ENCODE data around the gene MCF2L. TPM values are rescaled to one million over a fixed set of nuclear protein-coding genes. Genes with fewer than 3 reads are reported as not detected.
A peak's percentile ranks its signal among the peaks of the same experiment; 100 is the strongest.
"Not testable (repeated sequence)": the region's sequence is repeated elsewhere in the genome, so short reads cannot be mapped to it uniquely, and the experiment has no call there.

MCF2L gene
- total RNA-seq (2014; rRNA removed; shearing (Covaris generic)): 4.5 and 13.1 TPM in 2 replicates

GRCh38 chr13:112968910-112969691 is at the start of gene MCF2L:
Gene MCF2L (plus strand): TSS chr13:112969214. CDS start chr13:112969380, 166 bp downstream.
- DNase-seq (ENCODE audit: low spot score): no peak

GRCh38 chr13:112923962-112924361 is 45.1 kb upstream of the MCF2L start:
- no peak for DNase-seq (ENCODE audit: low spot score)

GRCh38 chr13:112924365-112924764 is 44.6 kb upstream of the MCF2L start:
- no peak for DNase-seq (ENCODE audit: low spot score)

- no peak for DNase-seq (ENCODE audit: low spot score)
Observed at GRCh38 chr13:112926003-112926402, 43.0 kb upstream of the MCF2L start.

DNA sequence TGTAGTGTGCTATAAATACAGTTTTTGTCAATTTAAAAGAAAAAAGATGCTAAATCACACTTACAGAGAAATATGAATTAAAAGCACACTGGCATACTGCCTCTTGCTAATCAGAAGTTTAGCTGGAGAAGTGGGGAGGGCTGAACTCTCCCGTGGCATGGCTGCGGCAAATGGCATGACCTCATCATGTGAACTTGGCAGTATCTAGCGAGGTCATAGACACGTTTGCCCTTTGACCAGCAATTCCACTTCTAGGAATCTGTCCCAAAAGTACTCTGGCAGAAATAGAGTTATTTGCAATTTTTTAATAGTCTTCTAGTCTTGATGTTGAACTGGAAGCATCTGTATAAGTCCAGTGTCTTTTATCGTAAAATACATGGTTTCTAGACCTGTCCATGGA is 42.0 kb upstream of the MCF2L start:
- no peak for DNase-seq (ENCODE audit: low spot score)

- no peak for DNase-seq (ENCODE audit: low spot score)
Observed at GRCh38 chr13:112928020-112928971, 40.7 kb upstream of the MCF2L start.

GRCh38 chr13:112928972-112929782 is 39.8 kb upstream of the MCF2L start:
- no peak for DNase-seq (ENCODE audit: low spot score)

GRCh38 chr13:112929783-112930055 is 39.3 kb upstream of the MCF2L start:
- DNase-seq (ENCODE audit: low spot score): no peak

GRCh38 chr13:112930192-112930591 is 38.8 kb upstream of the MCF2L start:
- DNase-seq (ENCODE audit: low spot score): no peak

DNA sequence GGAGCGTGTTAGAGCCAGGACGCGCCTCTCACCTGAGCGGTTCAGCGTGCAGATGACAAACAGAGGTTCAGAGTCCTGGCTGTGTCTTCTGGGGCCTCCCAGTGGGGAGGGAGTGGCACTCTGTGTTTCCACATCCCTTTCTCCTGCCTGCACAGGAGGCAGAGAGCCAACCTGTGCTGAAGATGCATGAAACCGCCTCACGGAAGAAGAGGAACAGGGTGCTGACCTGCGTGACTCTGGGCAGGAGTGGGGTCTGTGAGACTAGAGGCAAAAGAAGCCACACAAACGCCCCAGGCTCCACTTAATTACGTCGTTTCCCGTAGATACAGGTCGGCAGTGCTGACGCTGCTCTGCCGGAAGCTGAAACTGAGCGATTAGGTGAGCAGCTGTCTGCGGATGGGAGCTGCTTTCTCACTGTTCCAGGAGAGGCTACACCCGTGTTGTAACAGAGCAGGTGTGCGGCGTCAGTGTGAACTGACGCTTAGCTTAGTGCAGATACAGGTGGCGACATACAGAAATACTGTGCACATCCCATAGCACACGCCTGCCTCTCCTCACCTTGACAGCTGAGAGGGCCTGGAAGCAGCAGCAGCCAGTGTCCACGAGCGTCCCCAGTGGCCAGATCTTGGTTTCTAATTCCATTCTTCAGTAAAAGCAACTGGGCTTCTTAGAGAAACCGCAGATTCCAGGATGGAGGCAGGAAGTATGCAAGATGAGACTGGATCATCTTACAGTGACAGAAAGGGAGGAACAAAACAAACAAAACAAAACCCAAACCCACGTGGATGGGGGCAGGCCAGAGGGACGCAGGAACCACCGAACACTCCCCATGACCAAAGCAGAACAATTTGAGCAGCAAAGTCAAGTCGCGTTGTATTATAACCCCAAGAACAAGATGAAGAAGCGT is 37.7 kb upstream of the MCF2L start:
- peak; percentile 77 for DNase-seq (ENCODE audit: low spot score)

DNA sequence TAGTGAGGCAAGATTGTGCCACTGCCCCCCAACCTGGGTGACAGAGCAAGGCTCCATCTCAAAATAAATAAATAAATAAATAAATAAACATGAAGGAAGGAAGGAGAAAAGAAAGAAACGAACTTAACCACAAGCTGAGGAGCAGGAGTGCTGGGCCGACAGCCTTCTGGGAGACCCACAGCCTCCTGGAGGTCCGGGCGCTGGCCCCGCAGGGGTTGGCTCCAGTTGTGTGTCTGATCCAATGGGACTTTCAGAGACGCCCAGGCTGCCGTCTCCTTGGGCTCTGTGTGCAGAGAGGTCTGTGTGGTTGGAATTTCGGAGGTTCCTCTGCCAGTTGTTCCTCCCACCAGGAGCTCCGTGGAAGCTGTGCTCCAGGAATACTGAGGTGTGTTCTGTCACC is 36.0 kb upstream of the MCF2L start:
- no peak for DNase-seq (ENCODE audit: low spot score)

- no peak for DNase-seq (ENCODE audit: low spot score)
Observed at GRCh38 chr13:112933649-112934048, 35.4 kb upstream of the MCF2L start.

GRCh38 chr13:112934078-112934477 is 34.9 kb upstream of the MCF2L start:
- no peak for DNase-seq (ENCODE audit: low spot score)

DNA sequence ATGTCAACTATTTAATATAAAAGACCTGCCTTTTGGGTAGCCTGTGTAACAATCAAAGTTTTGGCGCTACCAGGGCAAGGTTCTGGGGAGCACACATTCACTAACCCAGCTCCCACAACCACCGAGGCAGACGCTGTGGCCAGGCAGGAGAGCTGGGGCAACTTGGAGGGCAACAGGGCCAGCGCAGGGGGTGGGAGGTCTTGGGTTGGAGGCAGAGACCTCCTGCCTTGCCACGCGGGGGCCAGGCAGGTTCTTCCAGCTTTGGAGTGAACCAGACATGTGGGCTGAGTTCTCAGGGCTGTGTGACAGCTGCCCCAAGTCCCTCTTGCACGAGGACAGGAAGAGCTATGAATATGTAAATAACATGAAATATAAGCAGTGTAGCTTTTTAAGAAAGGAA is 30.3 kb upstream of the MCF2L start:
- DNase-seq (ENCODE audit: low spot score): no peak

GRCh38 chr13:112940236-112940635 is 28.8 kb upstream of the MCF2L start:
- DNase-seq (ENCODE audit: low spot score): no peak

DNA sequence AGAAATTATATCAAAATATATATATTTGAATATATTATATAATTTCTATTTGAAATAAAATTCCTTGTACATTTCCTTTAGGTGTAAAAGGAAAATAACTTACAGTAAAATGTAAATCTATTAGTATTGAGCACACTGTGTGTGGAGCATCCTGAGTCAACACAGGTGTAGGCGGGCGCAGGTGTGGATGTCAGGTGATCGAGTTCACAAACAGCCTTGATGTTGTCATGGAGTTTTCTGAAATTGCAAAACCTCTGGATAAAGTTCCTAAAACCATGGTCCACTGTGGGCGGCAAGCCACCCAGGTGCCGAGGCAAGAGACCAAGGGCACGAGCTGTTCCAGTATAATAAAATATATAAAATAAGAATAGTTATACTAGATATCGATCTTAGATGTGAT is 27.7 kb upstream of the MCF2L start:
- no peak for DNase-seq (ENCODE audit: low spot score)

DNA sequence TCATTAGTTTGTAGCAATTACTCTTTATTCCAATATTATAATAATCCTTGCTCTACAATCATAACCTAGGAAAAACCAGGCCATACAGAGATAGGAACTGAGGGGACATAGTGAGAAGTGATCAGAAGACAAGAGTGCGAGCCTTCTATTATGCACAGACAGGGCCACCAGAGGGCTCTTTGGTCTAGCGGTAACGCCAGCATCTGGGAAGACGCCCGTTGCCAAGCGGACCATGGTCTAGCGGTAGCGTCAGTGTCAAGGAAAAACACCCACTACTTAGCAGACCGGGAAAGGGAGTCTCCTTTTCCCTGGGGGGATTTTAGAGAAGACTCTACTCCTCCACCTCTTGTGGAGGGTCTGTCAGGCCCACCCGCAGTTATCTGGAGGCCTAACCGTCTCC is 27.2 kb upstream of the MCF2L start:
- not testable (repeated sequence) for DNase-seq (ENCODE audit: low spot score)

GRCh38 chr13:112942689-112943308 is 26.2 kb upstream of the MCF2L start:
- peak; percentile 89 for DNase-seq (ENCODE audit: low spot score)

GRCh38 chr13:112943309-112944125 is 25.5 kb upstream of the MCF2L start:
- no peak for DNase-seq (ENCODE audit: low spot score)

GRCh38 chr13:112947796-112948195 is 21.2 kb upstream of the MCF2L start:
- DNase-seq (ENCODE audit: low spot score): no peak
